Endothelial cell of umbilical vein (primary cell): Measurements from ENCODE around the gene KLRF2. TPM values are rescaled to one million over a fixed set of nuclear protein-coding genes. Genes with fewer than 3 reads are reported as not detected.

ENCODE experiments used
- BruUV-seq: library from RNA; stranded (reverse); fragments of 400-500 nt; replicated peaks from 2 replicates; lab custom pipeline; 2021; lab: Mats Ljungman, UMichigan
- CTCF ChIA-PET: fragments of 300-600, 350-600 bp; sonication (Branson Sonifier 250); formaldehyde crosslinking; loops from one replicate; lab custom pipeline; 2021; ENCODE audit warnings: antibody characterized with exemption, inconsistent platforms; lab: Charles Lee
- POLR2A ChIA-PET: fragments of 300-600, 350-600 bp; sonication (Branson Sonifier 250); formaldehyde crosslinking; loops from one replicate; lab custom pipeline; 2021; ENCODE audit warnings: antibody characterized with exemption, inconsistent platforms; lab: Charles Lee
- DNase-seq: peaks from one replicate; pipeline ENCODE4 v3.0.0-alpha.2; 2011; ENCODE audit warnings: low read depth, low spot score
- FAIRE-seq: peaks from 2 replicates; lab custom pipeline; 2011; peaks lifted over from hg19 to GRCh38; lab: Jason Lieb, UNC
- H2AFZ ChIP-seq: 2 replicates; pipeline ENCODE4 v1.6.0; 2012; ENCODE audit warnings: low read depth, low read length, control low read depth, inconsistent platforms
- H3K27ac ChIP-seq: 2 replicates; pipeline ENCODE4 v1.5.1; 2011; ENCODE audit warnings: low read depth, mild to moderate bottlenecking, control low read depth, low read length, moderate library complexity; ENCODE audit not compliant: insufficient read depth
- H3K27me3 ChIP-seq, 2 experiments: 2 replicates each; pipeline versions ENCODE4 v1.6.0 to v1.6.1; 2011; ENCODE audit warnings: low read length in 2 of 2, mixed read lengths in 1 of 2; ENCODE audit not compliant: control insufficient read depth in 2 of 2, insufficient read depth in 2 of 2
- H3K36me3 ChIP-seq, 2 experiments: 2 replicates in 1 of 2; 3 replicates in 1 of 2; pipeline ENCODE4 v1.5.1; 2011; ENCODE audit warnings: low read length in 2 of 2, mild to moderate bottlenecking in 1 of 2, moderate library complexity in 1 of 2; ENCODE audit not compliant: control insufficient read depth in 2 of 2, insufficient read depth in 2 of 2; ENCODE audit errors: extremely low read depth in 1 of 2
- H3K4me1 ChIP-seq: 3 replicates; pipeline ENCODE4 v1.5.1; 2011; ENCODE audit warnings: mild to moderate bottlenecking, low read length; ENCODE audit not compliant: control insufficient read depth, insufficient read depth; ENCODE audit errors: extremely low read depth
- H3K4me2 ChIP-seq: 2 replicates; pipeline ENCODE4 v1.6.1; 2011; ENCODE audit warnings: low read length, control low read depth, mixed read lengths; ENCODE audit not compliant: insufficient read depth
- H3K4me3 ChIP-seq, 3 experiments: fragments of 200-600 bp in 1 of 3; sonication (generic), shearing (Covaris generic) in 1 of 3; replicated peaks in 1 of 3; 2 replicates each; pipeline ENCODE4 v1.5.1; 2011 to 2016; ENCODE audit warnings: control low read depth in 3 of 3, low read length in 3 of 3, mild to moderate bottlenecking in 2 of 3, inconsistent platforms in 1 of 3, low read depth in 1 of 3, moderate library complexity in 1 of 3; ENCODE audit not compliant: insufficient read depth in 1 of 3
- H3K79me2 ChIP-seq: 2 replicates; pipeline ENCODE4 v1.6.0; 2012; ENCODE audit warnings: low read length, inconsistent platforms; ENCODE audit not compliant: control insufficient read depth, insufficient read depth
- H3K9ac ChIP-seq: replicated peaks from 2 replicates; pipeline ENCODE3; 2011; ENCODE audit warnings: low read length, control low read depth; ENCODE audit not compliant: insufficient read depth; ENCODE audit errors: extremely low read depth
- H3K9me1 ChIP-seq: replicated peaks from 3 replicates; pipeline ENCODE4 v1.6.0; 2011; ENCODE audit warnings: mild to moderate bottlenecking, low read length; ENCODE audit not compliant: control insufficient read depth, insufficient read depth; ENCODE audit errors: extremely low read depth
- H3K9me3 ChIP-seq: replicated peaks from 2 replicates; pipeline ENCODE4 v1.5.1; 2012; ENCODE audit warnings: low read length, inconsistent platforms; ENCODE audit not compliant: control insufficient read depth, insufficient read depth
- H4K20me1 ChIP-seq: replicated peaks from 2 replicates; pipeline ENCODE3; 2011; ENCODE audit warnings: mild to moderate bottlenecking, low read length; ENCODE audit not compliant: control insufficient read depth, insufficient read depth; ENCODE audit errors: extremely low read depth
- CTCF ChIP-seq, 2 donors: IDR thresholded peaks; 1 replicate in 1 of 2; 2 replicates in 1 of 2; pipeline ENCODE4 v1.5.1; 2011; ENCODE audit warnings: low read length in 2 of 2, mild to moderate bottlenecking in 2 of 2, moderate library complexity in 2 of 2, control low read depth in 1 of 2, inconsistent platforms in 1 of 2, low read depth in 1 of 2; ENCODE audit not compliant: insufficient read depth in 1 of 2; ENCODE audit errors: extremely low read depth in 1 of 2
- EZH2 ChIP-seq: IDR thresholded peaks from 2 replicates; pipeline ENCODE4 v1.6.1; 2012; ENCODE audit warnings: borderline replicate concordance, low read depth, mild to moderate bottlenecking, moderate library complexity, low read length, inconsistent platforms; ENCODE audit not compliant: severe bottlenecking
- FOS ChIP-seq: IDR thresholded peaks from 2 replicates; pipeline ENCODE4 v1.6.1; 2011; ENCODE audit warnings: mild to moderate bottlenecking, low read length, moderate library complexity, borderline replicate concordance; ENCODE audit not compliant: insufficient read depth
- GATA2 ChIP-seq: IDR thresholded peaks from 2 replicates; pipeline ENCODE4 v1.7.0; 2011; ENCODE audit warnings: low read depth, mild to moderate bottlenecking, moderate library complexity, mixed read lengths, low read length; ENCODE audit not compliant: insufficient read length, insufficient read depth
- JUN ChIP-seq: IDR thresholded peaks from 2 replicates; pipeline ENCODE4 v1.6.1; 2011; ENCODE audit warnings: borderline replicate concordance, low read depth; ENCODE audit not compliant: insufficient read length, insufficient read depth
- MAX ChIP-seq: IDR thresholded peaks from 2 replicates; pipeline ENCODE4 v1.6.1; 2011; ENCODE audit not compliant: insufficient read depth, insufficient read length
- MYC ChIP-seq: IDR thresholded peaks from one replicate; pipeline ENCODE4 v1.6.1; 2011; ENCODE audit warnings: mild to moderate bottlenecking, low read depth, low read length
- POLR2A ChIP-seq: IDR thresholded peaks from 2 replicates; pipeline ENCODE4 v1.6.1; 2012; ENCODE audit warnings: low read depth, mild to moderate bottlenecking, control low read depth, low read length
- POLR2AphosphoS5 ChIP-seq: IDR thresholded peaks from 2 replicates; pipeline ENCODE4 v1.6.1; 2012; ENCODE audit warnings: low read depth, mild to moderate bottlenecking, control low read depth, low read length, moderate library complexity; ENCODE audit not compliant: insufficient read depth
- dilution Hi-C: fragments of 300-500 bp; cut with MboI; formaldehyde crosslinking; loops from one replicate; pipeline ENCODE4 v1.15.0; 2019; ENCODE audit warnings: low sequenced_read_pairs; ENCODE audit not compliant: extremely low pct_ligation_motif_present
- intact Hi-C: fragments of 100-400 bp; cut with micrococcal nuclease; formaldehyde crosslinking; loops from one replicate; pipeline ENCODE4 v1.10.0; 2022
- polyA plus RNA-seq, 4 experiments: library from polyadenylated mRNA; depleted of rRNA in 3 of 4; stranded (reverse) in 3 of 4; unstranded in 1 of 4; fragments of >200 nt; gene quantifications; 2 replicates each; pipeline versions ENCODE4 v1.2.1 to v1.2.3, GENCODE V29; 2011 to 2012; ENCODE audit warnings: missing spikeins in 1 of 4
- total RNA-seq: library from RNA; stranded (reverse); gene quantifications from 2 replicates; pipeline ENCODE4 v1.2.3, GENCODE V29; 2021

The KLRF2 gene
- total and polyA plus RNA-seq, 2 donors (not counting 3 experiments of a cell fraction or from before 2014, with no cell fraction given), result not detected

GRCh38 chr12:9933958-9934357, 52.7 kb downstream of the KLRF2 start:
- no peaks in the 10 kb centered on the region for H3K4me1 ChIP-seq
- no peaks in the 10 kb centered on the region for H3K79me2 ChIP-seq
- DNase-seq (no peak), FAIRE-seq (no peak)
- H4K20me1 ChIP-seq, result no peaks in the 10 kb centered on the region
- intact Hi-C loops, result no loop called here
- no TSS peak for BruUV-seq
- CTCF ChIA-PET, result interaction anchor here (1.9 kb wide), 1 partner anchor 8 kb away, joined by 8 read pairs; no protein-coding TSS in a partner anchor
- TF ChIP-seq MAX (no peak), JUN (no peak), GATA2 (no peak), MYC (no peak), POLR2A (no peak), EZH2 (no peak), POLR2AphosphoS5 (no peak), CTCF (IDR thresholded peaks at IDR 0.05; ENCODE audit: extremely low read depth in 1 of 2, insufficient read depth in 1 of 2, low read depth in 1 of 2, low read length in 2 of 2) (no peak), FOS (no peak)
- H3K27ac ChIP-seq, result no peak overlapping the region
- H2AFZ ChIP-seq, result no peak overlapping the region
- H3K9me1 ChIP-seq, result no peaks in the 10 kb centered on the region
- H3K9ac ChIP-seq, result no peak overlapping the region
- H3K27me3 ChIP-seq, result no peaks in the 10 kb centered on the region
- H3K36me3 ChIP-seq, result no peaks in the 10 kb centered on the region
- dilution Hi-C loops, result no loop called here
- POLR2A ChIA-PET, result interaction anchor here (0.7 kb wide), 2 partner anchors 311 to 925 kb away, joined by 3 to 4 read pairs; no protein-coding TSS in a partner anchor
- no peak overlapping the region for H3K4me3 ChIP-seq
- H3K9me3 ChIP-seq, result no peaks in the 10 kb centered on the region
- H3K4me2 ChIP-seq, result no peak overlapping the region
